ENCODE results near the gene PSTPIP1.

DNA sequence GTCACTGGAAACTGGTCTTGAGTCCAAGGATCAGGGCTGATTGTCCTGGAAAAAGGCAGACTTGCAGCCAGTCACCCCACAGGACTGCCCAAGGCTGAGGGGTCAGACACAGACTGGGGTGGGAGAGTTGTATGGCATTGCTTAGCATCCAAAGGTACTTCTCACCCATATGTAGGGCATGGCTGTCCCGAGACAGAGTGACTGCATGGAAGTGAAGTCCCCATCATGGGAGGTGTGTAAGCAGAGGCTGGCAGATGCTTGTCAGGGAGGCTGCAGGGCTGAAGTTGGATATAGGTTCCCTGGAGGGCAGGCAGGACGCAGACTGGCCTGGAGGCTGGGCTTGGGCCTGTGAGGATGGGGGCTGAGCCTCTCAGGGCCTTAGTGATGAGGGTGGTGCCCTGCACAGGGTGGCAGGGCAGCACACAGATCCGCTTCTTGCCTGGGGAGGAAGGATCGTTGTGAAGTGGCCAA, 31.1 kb downstream of the PSTPIP1 start:
- TF ChIP-seq, protein P1, sequence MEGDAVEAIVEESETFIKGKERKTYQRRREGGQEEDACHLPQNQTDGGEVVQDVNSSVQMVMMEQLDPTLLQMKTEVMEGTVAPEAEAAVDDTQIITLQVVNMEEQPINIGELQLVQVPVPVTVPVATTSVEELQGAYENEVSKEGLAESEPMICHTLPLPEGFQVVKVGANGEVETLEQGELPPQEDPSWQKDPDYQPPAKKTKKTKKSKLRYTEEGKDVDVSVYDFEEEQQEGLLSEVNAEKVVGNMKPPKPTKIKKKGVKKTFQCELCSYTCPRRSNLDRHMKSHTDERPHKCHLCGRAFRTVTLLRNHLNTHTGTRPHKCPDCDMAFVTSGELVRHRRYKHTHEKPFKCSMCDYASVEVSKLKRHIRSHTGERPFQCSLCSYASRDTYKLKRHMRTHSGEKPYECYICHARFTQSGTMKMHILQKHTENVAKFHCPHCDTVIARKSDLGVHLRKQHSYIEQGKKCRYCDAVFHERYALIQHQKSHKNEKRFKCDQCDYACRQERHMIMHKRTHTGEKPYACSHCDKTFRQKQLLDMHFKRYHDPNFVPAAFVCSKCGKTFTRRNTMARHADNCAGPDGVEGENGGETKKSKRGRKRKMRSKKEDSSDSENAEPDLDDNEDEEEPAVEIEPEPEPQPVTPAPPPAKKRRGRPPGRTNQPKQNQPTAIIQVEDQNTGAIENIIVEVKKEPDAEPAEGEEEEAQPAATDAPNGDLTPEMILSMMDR (IDR thresholded peaks at IDR 0.05) = no peak
- TF ChIP-seq POLR2A (IDR thresholded peaks at IDR 0.05) = no peak

Data from right lobe of liver (tissue), 4 donors.